NCI-H1092 treated with DMSO at 0.1 percent for 48 hours (cell line): Measurements from ENCODE around the gene PARD3.
"Not testable (repeated sequence)": the region's sequence is repeated elsewhere in the genome, so short reads cannot be mapped to it uniquely, and the experiment has no call there.

Experiments used
- DNase-seq: peaks from one replicate; lab custom pipeline; 2025; lab: John Stamatoyannopoulos, UW

PARD3 gene

DNA sequence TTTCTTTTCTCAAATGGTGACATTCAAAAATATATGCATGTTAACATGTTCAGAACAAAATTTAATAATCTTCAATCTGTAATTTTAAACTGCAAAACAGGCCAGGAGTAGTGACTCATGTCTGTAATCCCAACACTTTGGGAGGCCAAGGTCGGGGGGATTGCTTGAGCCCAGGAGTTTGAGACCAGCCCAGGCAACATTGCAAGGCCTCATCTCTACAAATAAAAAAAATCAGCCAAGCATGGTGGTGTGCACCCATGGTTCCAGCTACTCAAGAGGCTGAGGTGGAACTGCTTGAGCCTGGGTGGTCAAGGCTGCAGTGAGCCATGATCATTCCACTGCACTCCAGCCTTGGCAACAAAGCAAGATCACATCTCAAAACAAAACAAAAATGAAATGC lies 394.3 kb downstream of the PARD3 start:
- no peak for DNase-seq

DNA sequence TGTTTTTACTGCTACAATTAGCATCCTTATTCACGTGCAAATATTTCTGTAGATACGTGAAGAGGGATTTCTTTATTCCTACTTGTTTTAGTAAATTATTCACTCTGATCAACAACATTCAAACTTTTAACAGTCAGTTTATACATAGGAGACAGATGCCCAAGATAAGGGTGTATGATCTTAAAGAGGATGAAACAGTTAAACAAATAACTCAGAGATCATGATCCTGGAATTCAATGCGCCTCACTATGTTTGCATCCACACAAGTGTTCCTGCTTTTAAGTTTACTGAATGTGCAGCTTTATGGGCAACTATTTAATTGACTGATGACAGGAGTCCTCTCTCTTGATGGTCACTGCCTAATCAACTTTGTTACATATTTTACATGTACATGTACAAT lies 394.8 kb downstream of the PARD3 start:
- no peak for DNase-seq

DNA sequence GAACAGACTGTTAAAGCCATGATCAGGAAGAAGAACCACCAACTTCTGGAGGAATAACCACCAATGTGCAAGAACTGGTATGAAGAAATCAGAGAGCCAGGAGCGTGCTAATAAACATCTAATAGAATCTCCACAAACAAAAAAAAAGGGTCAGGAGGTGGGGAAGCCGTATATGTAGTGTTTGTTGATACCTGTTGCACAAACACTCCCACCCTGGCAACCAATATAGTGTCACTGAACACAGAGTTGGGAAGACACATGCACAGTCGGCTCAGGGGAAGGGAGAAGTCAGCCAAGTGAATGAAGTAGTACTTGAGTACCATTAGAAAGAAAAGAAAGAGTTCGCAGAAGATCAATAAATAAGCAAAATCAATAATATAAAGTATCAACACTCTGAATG lies 400.1 kb downstream of the PARD3 start:
- DNase-seq = no peak

DNA sequence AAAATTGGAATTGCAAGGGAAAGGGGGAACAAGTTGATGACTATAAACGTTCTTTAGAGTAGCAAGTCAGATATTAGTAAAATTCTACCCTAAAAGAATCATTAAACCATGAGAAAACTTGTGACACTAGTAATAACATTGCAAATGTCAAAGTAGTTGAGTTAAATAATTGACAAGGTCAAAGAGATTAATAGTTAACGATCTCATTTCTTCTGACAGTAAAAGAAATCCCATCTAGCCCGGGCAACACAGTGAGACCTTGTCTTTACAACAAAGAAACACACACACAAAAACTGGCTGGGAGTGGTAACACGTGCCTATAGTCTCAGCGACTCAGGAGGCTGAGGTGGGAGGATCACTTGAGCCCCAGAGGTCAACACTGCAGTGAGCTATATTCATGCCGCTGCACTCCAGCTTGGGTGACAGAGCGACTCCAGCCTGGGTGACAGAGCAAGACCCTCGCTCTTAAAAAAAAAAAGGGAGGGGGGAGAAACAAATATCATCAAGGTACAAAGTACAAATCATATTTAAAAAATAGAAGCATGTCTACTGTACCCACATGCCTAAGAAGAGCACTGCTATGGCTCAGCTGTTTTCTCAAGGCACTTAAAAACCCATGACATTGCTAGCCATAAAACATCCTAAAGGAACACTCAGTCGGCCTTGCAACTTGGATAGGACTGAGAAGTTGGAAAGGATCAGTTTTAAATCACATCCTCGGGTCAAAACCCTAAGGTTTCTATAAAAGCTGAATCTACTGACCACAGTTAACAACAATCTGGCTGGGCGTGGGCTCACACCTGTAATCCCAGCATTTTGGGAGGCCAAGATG lies 401.1 kb downstream of the PARD3 start:
- no peak for DNase-seq

DNA sequence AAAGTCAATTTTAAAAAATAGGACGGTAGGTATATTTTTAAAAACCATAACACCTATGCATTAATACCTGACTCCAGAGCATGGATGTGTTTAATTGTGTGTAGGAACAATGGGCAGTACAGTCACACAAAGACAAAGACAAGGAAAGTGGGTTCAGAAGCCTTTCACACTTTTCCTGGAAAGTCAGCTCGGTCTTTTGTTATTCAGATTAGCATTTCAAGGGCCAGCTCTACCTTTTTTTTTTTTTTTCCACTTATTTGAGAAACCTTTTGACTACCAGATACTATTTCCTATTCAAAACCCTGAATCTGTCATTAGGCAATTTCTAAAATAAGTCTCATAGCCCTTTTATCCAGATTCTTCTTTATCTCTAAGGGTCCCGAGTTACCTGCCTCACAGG lies 401.9 kb downstream of the PARD3 start:
- no peak for DNase-seq

DNA sequence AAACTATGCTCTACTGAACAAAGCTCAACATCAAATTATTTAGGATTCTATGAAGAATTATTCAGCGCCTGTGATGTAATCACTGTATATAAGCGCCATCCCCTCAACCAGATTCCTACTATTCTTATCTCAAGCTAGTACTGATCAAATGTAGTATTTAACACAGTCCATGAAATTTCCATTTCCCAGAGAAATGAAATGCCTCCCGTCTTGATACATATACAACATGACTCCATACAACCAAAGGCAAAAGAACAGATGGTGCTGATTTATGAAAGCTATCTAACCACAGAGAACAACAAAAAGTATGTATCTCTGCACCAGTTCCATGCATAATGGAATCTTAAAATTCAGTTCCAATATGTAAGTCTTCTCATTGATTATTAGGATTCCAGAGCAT lies 406.1 kb downstream of the PARD3 start:
- no peak for DNase-seq

DNA sequence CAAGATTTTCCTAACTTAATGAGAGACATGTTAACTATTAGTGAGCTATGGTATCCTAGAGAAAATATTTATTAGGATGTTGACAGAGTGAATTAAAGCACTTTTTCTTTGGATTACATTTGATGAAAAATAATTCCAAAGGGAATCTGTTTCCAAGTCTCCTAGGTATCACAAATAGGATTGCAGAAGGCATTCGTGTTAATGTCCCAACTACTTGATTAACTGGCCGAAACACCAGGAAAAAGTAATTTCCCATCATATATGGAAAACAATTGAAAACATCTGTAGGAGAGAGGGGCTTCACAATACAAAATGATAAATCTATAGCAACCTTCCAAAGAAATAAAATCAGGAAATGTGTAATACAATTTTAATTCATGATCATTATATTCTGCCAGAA lies 406.7 kb downstream of the PARD3 start:
- DNase-seq = no peak

DNA sequence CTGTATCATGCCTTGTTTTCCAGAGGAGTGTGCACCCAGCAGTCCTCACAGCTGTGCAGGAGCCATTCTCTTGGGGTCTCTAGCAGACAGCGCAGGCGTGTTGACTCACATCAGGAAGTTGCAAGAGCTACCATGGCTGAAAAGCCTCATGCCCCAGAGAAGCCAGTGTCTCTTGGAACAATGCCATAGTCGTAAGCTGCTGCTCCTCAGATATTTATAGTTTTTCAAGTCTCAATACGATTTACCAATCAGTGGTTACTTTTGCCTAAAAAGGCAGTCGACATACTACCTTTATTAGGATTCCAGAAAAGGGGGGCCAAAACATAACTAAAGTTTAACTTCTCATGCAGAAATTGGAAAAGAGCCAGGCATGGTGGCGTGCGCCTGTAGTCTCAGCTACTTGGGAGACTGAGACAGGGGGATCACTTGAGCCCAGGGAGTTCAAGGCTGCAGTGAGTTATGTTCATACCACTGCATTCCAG lies 407.7 kb downstream of the PARD3 start:
- no peak for DNase-seq

DNA sequence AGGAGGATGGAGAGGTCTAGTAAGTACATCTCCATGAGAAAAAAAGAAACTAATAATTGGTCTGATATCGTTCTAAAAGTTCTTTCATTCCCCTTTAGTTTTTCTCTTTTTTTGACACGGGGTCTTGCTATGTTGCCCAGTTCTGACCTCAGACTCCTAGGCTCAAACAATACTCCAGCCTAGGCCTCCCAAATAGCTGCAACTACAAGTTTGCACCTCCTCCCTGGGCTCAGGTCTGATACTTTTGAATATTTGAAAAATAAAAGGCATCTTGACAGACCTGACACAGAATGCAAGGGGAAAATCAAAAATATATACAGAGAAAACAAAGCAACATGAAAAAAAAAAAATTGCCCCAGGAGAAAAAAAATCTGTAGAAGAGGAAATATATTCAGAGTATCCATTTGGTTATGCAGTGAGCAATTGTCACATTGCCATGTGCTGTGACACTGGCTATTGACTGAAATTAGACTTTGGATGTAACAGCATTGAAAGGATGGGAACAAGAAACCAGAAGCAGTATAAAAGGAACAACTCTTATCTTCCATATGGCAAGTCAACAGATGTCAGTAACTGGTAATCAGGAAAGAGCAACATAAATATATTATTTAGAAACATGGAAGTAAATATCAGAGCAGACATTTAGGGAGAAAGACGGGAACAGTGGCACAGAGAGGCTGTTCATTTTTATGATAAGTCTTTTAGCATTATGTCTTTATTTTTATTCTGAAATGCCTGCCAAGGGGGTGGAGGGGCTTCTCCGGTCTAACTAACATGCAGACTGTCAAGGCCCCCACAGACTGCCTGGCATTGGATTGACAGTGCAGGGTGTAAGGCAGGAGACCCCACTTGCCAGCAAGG lies 408.4 kb downstream of the PARD3 start:
- no peak for DNase-seq

DNA sequence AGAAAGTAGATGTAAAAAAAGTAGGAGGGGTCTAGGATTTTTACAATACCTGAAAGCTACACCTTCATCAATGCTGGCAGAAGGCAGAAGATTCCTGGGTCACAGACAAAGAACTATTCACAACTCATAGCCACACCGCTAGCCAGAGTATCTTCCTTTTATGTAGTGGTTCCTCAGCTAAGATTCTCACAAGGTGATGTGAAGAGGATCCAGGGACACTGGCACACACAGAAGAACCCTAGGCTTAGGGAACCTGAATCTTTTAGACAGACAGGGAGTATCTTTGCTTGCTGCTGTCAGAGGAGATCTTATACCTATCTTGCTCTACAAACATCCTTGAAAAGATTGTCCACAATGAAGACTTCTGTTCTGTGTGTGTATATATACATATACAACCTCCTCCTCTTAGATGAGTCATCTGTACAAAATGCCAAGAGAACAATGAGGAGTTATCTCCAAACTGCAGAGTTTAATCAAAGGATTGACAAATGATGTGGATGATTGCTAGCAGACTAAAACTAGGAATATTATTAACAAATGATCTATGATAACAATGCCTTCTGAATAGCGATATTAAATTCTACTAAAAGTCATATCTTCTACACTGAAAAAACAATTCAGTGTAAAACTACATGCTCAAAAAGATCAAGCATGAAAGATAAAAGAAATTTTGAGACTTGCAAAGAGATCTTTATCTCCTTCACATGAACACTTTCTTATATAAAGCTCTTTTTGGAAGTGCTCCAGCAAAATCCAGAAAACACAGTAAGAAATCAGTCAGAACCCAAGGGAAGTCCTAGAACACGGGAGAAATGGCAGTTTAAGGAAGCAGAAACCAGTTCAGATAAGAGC lies 409.3 kb downstream of the PARD3 start:
- DNase-seq = no peak

DNA sequence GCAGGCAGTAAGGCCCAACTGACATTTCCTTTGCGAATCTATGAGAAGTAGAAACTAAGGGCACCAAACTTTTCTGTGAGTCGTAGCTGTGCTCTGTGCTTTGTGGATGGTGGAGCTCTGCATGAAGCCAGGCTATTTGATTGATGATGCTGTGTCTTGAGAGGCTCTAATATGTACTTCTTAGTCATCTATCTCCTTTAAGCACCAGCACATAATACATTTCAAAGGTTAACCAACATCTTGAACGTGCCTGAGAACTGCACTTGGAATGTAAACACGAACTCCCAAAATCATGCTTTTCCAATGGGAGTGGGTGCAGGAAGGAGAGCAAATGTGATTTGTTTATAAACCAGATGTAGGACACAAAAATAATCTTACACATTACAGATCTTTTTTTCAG lies 411.6 kb downstream of the PARD3 start:
- no peak for DNase-seq

DNA sequence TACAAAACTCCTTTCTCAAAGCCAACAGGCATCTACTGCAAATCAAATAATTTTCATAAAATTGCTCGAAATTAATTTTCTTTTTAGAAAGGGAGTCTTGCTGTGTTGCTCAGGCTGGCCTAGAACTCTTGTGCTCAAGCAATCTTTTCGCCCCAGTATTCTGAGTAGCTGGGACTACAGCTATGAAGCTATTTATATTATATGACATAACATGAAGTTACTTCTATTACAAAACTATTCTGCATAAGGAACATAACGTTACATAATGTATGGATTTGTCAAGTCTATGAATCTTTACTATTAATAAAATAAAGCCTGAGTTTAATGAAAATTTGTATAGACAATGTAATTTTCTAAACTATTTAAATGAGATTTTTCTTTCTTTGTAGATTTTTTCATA lies 415.0 kb downstream of the PARD3 start:
- DNase-seq = no peak

DNA sequence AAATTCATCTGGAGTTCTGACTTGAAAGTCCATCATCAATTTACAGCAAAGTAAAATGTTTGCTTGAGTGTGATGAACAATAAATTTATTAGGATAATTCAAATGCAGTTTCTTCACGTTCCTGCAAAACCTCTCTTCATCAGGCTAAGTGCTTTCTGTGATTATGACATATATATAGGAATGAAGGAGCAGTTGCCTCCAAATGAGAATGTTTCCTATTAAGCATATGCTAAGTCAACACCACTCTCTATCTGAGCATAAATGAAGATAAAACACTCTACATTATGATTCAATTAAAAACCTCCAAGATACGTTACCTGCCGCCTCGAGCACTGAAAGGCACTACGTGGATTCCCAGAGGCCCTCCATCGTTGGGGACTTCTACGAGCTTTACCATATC lies 416.1 kb downstream of the PARD3 start:
- no peak for DNase-seq

DNA sequence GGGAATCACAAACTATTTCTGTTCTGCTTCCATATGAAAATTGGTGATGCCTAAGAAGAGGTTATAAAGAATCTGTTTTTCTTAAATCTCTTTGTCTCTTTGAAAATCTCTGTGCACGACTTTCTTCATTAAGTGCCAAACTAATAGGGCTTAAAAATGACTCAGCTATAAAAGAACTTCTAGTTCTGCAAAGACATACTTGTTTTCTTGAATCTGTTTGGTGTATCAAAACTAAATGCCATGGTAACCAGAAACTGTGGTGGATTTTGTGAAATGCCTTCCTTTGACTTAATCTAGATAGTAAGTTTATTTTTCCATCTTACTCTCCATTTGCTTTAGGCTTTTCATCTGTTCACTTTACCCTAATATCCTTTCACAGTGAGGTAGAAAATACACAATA lies 417.8 kb downstream of the PARD3 start:
- DNase-seq = no peak

DNA sequence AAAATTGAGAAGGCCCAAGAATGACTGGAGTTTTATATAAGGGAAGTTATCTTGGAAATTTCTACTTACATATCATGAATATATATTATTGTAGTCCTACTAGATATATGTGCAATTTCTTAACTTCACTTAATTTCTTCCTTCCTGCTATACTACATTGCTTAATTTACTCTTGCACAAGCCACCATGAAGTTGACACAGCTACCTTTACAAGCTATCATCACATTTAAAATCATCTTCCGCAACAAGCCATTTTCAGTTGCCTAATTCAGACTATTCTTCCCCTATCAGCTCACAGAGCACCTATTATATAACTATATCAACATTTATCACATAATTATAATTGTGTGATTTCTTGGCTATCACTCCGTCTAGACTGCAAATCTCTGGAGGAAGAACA lies 418.4 kb downstream of the PARD3 start:
- no peak for DNase-seq

DNA sequence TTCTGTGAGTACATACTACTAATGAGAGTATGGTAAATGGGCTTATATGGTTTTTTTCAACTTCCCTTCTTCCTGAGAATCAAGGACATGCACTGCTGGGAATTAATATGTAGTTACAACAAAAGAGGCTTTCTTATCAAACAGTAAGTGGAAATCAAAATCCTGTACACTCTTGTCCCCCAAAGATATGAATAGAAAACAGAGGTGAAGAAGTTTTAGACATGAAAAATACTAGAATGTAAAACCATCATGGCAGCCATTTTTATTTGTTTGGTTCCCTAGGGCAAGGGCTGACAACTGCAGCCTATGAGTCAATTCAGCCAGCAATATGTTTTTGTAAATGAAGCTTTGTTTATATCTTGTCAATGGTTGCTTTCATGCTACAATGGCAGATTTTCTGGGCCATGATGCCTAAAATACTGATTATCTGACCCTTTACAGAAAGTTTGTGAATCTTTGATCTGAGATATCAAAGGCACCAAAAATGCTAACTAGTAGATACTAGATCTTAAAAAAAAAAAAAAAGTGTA lies 422.4 kb downstream of the PARD3 start:
- no peak for DNase-seq

DNA sequence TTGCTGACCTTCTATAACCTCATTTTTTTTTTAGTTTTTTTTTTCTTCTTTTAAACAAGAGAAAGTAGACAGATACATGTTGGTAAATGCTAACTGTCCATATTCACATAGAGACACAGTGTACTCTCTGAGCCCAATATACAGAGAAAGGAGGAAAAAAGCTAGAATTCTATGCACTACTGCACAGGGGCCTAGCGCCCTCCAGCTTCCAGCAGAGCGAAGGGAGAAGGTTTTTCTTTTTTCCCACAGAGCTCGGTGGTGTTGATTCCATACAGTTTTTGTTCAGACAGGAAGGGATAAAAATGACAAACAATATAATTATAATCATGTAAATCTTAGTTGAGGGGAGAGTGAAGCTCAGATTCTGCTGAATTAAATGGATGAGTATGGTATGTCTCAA lies 423.9 kb downstream of the PARD3 start:
- DNase-seq = not testable (repeated sequence)

DNA sequence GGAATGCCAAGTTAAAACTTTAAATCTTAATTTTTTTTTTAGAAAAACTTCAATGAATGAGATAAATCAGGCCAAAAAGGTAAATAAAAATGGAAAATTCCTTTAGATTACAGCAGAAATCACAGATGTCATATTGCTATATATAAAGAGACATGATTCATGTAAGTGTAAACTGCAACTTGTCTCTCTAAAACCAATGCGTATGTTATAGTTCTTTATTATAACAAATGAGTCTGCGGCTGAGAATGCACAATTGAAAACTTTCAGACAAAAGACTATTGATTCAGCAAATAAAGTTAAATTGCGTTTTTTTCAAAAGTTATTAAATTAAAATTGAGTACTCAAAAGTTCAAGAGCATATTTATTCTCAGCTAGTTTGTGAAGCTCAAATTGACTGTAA lies 425.3 kb downstream of the PARD3 start:
- no peak for DNase-seq

DNA sequence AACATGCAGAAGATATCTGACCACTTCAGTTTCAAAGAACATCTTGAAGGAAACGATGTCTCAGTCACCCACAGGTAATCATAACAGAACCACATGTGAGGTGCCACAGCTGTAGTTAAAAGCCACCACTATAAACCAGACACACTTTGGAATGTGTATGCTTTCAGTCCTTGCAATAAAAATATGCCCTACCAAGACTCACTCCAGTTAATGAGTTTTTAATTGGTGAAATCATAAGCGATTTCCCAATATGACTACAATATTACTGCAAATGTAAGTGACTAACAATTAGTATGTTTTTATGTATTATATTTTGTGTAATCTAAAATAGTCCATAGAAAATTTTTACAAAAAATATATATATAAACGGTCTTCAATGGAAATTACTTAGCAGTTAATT lies 428.2 kb downstream of the PARD3 start:
- DNase-seq = no peak

DNA sequence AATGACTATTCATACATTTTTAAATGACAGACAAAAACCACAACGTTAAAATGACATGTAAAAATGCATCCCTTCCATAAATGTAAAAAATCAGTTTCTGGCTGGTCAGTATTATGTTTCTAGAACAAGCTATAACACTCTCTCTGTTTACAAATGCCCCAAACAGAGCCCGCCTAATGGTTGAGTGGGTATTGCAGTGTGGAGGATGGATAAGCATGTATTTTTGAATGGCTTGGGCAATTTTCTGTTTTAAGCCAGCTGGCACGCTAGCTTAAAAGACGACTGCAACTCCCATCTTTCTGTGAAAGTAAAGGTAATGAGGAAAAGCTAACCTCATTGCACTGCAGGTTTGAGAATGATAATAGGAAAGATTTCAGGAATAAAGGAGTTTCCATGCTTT lies 430.7 kb downstream of the PARD3 start:
- peak; percentile 69 for DNase-seq

DNA sequence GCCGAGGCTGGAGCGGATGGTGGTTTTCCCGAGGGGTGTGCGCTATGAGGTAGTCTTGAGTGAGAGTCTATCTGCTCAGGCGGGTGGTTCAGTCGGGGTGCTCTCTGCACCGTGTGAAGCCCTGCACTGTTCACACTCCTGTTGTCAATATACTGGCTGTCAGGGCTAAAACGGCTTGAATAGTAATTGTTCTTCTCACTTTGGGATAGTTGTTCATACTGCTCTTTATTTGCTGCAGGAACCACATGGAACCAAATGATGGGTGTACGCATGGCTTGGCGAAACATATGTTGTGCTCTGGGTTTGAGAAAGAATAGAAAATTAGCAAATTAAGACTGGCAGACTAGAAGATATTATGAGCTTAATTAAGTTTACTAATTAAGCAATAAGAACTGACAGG lies 432.5 kb downstream of the PARD3 start:
- DNase-seq = no peak

DNA sequence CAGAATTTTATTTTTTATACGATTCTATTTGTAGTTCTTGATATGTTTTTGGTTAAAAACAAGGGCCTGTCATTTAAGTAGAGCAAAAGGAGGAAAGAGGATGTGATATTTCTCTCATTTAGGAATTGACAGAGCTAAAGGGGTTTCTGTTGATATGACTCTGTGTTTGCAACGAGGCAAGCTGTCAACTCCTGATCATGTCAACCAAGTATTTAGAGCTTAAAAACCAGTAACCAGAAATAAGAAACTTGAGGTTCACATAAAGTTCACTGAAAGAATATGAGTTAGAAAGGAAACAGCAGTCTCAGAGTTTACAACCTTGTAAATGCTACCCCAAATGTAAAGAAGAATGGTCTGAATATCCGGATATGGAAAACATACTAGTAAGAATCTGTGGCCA lies 434.2 kb downstream of the PARD3 start:
- DNase-seq = no peak
